HG03442 (cell line): ENCODE measurements around the gene KCMF1.

Source experiments
- ATAC-seq: cut with Tn5 transposase; IDR thresholded peaks from one replicate; pipeline ENCODE4 v1.9.1; 2021; ENCODE audit warnings: mild to moderate bottlenecking, moderate library complexity; ENCODE audit not compliant: unreplicated experiment

The KCMF1 gene

GRCh38 chr2:85076618-85077274, 105.8 kb downstream of the KCMF1 start:
- no peak for ATAC-seq

GRCh38 chr2:85077859-85078419, 107.0 kb downstream of the KCMF1 start:
- no peak for ATAC-seq

- ATAC-seq: no peak
These were observed 107.6 kb downstream of the KCMF1 start for GRCh38 chr2:85078536-85078935.

- no peak for ATAC-seq
These were observed 112.1 kb downstream of the KCMF1 start for GRCh38 chr2:85083092-85083491.

- no peak for ATAC-seq
These were observed 114.6 kb downstream of the KCMF1 start for GRCh38 chr2:85085563-85085962.

- ATAC-seq: no peak
These were observed 116.6 kb downstream of the KCMF1 start for GRCh38 chr2:85087541-85087940.

- no peak for ATAC-seq
These were observed 118.0 kb downstream of the KCMF1 start for GRCh38 chr2:85088921-85089320.

- ATAC-seq: no peak
These were observed 118.6 kb downstream of the KCMF1 start for GRCh38 chr2:85089585-85089984.

- no peak for ATAC-seq
These were observed 120.9 kb downstream of the KCMF1 start for GRCh38 chr2:85091838-85092237.

GRCh38 chr2:85095094-85095493, 124.1 kb downstream of the KCMF1 start:
- no peak for ATAC-seq

- no peak for ATAC-seq
These were observed 125.7 kb downstream of the KCMF1 start for GRCh38 chr2:85096616-85097015.

GRCh38 chr2:85104228-85104627, 133.3 kb downstream of the KCMF1 start:
- no peak for ATAC-seq

- no peak for ATAC-seq
These were observed 135.7 kb downstream of the KCMF1 start for GRCh38 chr2:85106489-85107180.
